A673 (cell line): ENCODE data around the gene PRKCA.

Experiments used
- EZH2 ChIP-seq: fragments of 200-600 bp; sonication (generic); IDR thresholded peaks from 2 replicates; pipeline ENCODE4 v1.6.1; 2017; ENCODE audit warnings: borderline replicate concordance, low read depth, mild to moderate bottlenecking, mixed read lengths, antibody characterized with exemption, low read length; ENCODE audit not compliant: poor library complexity, severe bottlenecking
- TF ChIP-seq, protein P1 (sequence below): fragments of 300-800, 200-600 bp; sonication (generic); conservative IDR thresholded peaks from 2 replicates; pipeline ENCODE4 v1.5.1; 2017; ENCODE audit warnings: low read depth, mild to moderate bottlenecking, antibody characterized with exemption, low read length, moderate library complexity, mixed read lengths

DNA sequence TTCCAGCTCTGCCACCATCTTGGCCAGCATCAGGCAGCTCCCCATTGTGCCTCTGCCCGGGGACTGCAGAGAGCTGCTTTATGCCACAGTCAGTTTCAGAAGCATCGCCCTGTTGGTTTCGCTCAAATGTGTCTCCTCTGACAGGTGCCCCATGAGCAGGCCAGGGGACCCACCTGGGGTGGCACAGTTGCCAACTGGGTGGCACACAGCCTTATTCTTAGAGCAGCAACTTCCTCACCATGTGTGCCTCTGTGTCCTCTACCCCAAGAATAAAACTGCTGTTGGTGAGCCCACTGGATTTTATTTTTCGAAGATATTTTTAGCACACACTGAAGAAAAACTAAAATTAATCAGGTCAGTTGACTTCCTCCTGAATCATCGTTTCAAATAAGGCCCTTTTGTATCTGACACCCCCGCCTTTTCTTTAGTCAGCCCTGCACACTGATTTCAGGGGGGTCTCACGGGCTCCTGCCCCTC, 487.6 kb downstream of the PRKCA start:
- TF ChIP-seq, protein P1, sequence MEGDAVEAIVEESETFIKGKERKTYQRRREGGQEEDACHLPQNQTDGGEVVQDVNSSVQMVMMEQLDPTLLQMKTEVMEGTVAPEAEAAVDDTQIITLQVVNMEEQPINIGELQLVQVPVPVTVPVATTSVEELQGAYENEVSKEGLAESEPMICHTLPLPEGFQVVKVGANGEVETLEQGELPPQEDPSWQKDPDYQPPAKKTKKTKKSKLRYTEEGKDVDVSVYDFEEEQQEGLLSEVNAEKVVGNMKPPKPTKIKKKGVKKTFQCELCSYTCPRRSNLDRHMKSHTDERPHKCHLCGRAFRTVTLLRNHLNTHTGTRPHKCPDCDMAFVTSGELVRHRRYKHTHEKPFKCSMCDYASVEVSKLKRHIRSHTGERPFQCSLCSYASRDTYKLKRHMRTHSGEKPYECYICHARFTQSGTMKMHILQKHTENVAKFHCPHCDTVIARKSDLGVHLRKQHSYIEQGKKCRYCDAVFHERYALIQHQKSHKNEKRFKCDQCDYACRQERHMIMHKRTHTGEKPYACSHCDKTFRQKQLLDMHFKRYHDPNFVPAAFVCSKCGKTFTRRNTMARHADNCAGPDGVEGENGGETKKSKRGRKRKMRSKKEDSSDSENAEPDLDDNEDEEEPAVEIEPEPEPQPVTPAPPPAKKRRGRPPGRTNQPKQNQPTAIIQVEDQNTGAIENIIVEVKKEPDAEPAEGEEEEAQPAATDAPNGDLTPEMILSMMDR = no peak
- TF ChIP-seq EZH2 = no peak
